HepG2 (cell line): ENCODE results near the gene PCGF2. TPM values are rescaled to one million over a fixed set of nuclear protein-coding genes. Genes with fewer than 3 reads are reported as not detected.

Experiments used
- CCDC6 ChIP-seq: sonication (generic); formaldehyde crosslinking; IDR thresholded peaks from 2 replicates; pipeline ENCODE4 v1.8.1; 2022; ENCODE audit warnings: mild to moderate bottlenecking, missing genetic modification reagents, moderate library complexity
- CTCF ChIP-seq: sonication (generic); formaldehyde crosslinking; IDR thresholded peaks from 2 replicates; pipeline ENCODE4 v1.5.0; 2020; ENCODE audit warnings: mild to moderate bottlenecking, missing genetic modification reagents, moderate library complexity
- DNMT1 ChIP-seq: sonication (generic); formaldehyde crosslinking; IDR thresholded peaks from 2 replicates; pipeline ENCODE4 v1.5.1; 2020; ENCODE audit warnings: mild to moderate bottlenecking, missing genetic modification reagents
- DPF2 ChIP-seq: sonication (generic); formaldehyde crosslinking; IDR thresholded peaks from 2 replicates; pipeline ENCODE4 v1.4.0; 2020; ENCODE audit warnings: mild to moderate bottlenecking, low read depth, missing genetic modification reagents, borderline replicate concordance
- DRAP1 ChIP-seq: IDR thresholded peaks from 2 replicates; pipeline ENCODE4 v1.6.1; 2016; ENCODE audit warnings: missing genetic modification reagents, missing compliant biosample characterization
- ETS1 ChIP-seq: sonication (generic); formaldehyde crosslinking; IDR thresholded peaks from 2 replicates; pipeline ENCODE4 v1.4.0; 2020; ENCODE audit warnings: missing genetic modification reagents
- FOXC1 ChIP-seq: sonication (generic); formaldehyde crosslinking; IDR thresholded peaks from 2 replicates; pipeline ENCODE4 v1.8.0; 2022; ENCODE audit warnings: mild to moderate bottlenecking, missing genetic modification reagents, borderline replicate concordance
- GABPA ChIP-seq, 2 experiments: IDR thresholded peaks; 2 replicates each; pipeline ENCODE4 v1.6.1; 2011 to 2016; ENCODE audit warnings: low read depth in 2 of 2, low read length in 1 of 2, missing biosample characterization in 1 of 2, missing genetic modification characterization in 1 of 2
- HDAC6 ChIP-seq: fragments of 200-600 bp; sonication (generic); IDR thresholded peaks from 2 replicates; pipeline ENCODE4 v1.7.0; 2017; ENCODE audit warnings: mild to moderate bottlenecking, antibody characterized with exemption, low read length, low read depth
- HNRNPK ChIP-seq: fragments of 200-400 bp; formaldehyde crosslinking; IDR thresholded peaks from 2 replicates; pipeline ENCODE4 v1.6.1; 2018; ENCODE audit warnings: low read length, low read depth, moderate library complexity, mild to moderate bottlenecking; ENCODE audit not compliant: poor library complexity, severe bottlenecking
- IRF2 ChIP-seq: IDR thresholded peaks from 2 replicates; pipeline ENCODE4 v1.6.1; 2018; ENCODE audit warnings: missing genetic modification reagents, missing compliant biosample characterization
- NFATC3 ChIP-seq: sonication (generic); formaldehyde crosslinking; IDR thresholded peaks from 2 replicates; pipeline ENCODE4 v1.5.1; 2020; ENCODE audit warnings: mild to moderate bottlenecking, missing genetic modification reagents
- PHF21A ChIP-seq: sonication (generic); formaldehyde crosslinking; IDR thresholded peaks from 2 replicates; pipeline ENCODE4 v1.5.0; 2020; ENCODE audit warnings: mild to moderate bottlenecking, missing genetic modification reagents
- PTBP1 ChIP-seq: fragments of 200-400 bp; formaldehyde crosslinking; IDR thresholded peaks from 2 replicates; pipeline ENCODE4 v1.6.1; 2018; ENCODE audit warnings: low read length, low read depth; ENCODE audit not compliant: poor library complexity, severe bottlenecking
- RBAK ChIP-seq: sonication (generic); formaldehyde crosslinking; IDR thresholded peaks from 2 replicates; pipeline ENCODE4 v1.5.1; 2020; ENCODE audit warnings: mild to moderate bottlenecking, missing genetic modification reagents
- SIN3B ChIP-seq: fragments of 150-350 bp; IDR thresholded peaks from 2 replicates; pipeline ENCODE4 v1.6.1; 2014; ENCODE audit warnings: low read length
- SOX5 ChIP-seq: IDR thresholded peaks from 2 replicates; pipeline ENCODE4 v1.6.1; 2016; ENCODE audit warnings: borderline replicate concordance
- SP140L ChIP-seq: sonication (generic); formaldehyde crosslinking; IDR thresholded peaks from 2 replicates; pipeline ENCODE4 v1.4.0; 2020; ENCODE audit warnings: missing genetic modification reagents, borderline replicate concordance
- SYNCRIP ChIP-seq: fragments of 200-400 bp; formaldehyde crosslinking; IDR thresholded peaks from 2 replicates; pipeline ENCODE4 v1.6.1; 2018; ENCODE audit warnings: mild to moderate bottlenecking, low read depth, low read length; ENCODE audit not compliant: insufficient read depth
- ZBTB20 ChIP-seq: sonication (generic); formaldehyde crosslinking; IDR thresholded peaks from 2 replicates; pipeline ENCODE4 v1.8.1; 2023; ENCODE audit warnings: missing genetic modification reagents, low read depth, mild to moderate bottlenecking, borderline replicate concordance
- ZC3H13 ChIP-seq: sonication (generic); formaldehyde crosslinking; IDR thresholded peaks from 2 replicates; pipeline ENCODE4 v1.8.1; 2023; ENCODE audit warnings: mild to moderate bottlenecking, missing genetic modification reagents, moderate library complexity
- ZFX ChIP-seq: sonication (generic); formaldehyde crosslinking; IDR thresholded peaks from 2 replicates; pipeline ENCODE4 v1.4.0; 2020; ENCODE audit warnings: mild to moderate bottlenecking, low read depth, missing genetic modification reagents, moderate library complexity
- ZNF143 ChIP-seq: sonication (generic); formaldehyde crosslinking; IDR thresholded peaks from 2 replicates; pipeline ENCODE4 v1.4.0; 2020; ENCODE audit warnings: missing genetic modification reagents
- ZNF746 ChIP-seq: sonication (generic); formaldehyde crosslinking; IDR thresholded peaks from 2 replicates; pipeline ENCODE4 v1.8.0; 2022; ENCODE audit warnings: mild to moderate bottlenecking, missing genetic modification reagents
- ZNF878 ChIP-seq: sonication (generic); formaldehyde crosslinking; IDR thresholded peaks from 2 replicates; pipeline ENCODE4 v1.8.1; 2023; ENCODE audit warnings: mild to moderate bottlenecking, missing genetic modification reagents, moderate library complexity
- polyA plus RNA-seq, 8 experiments: library from polyadenylated mRNA; depleted of rRNA in 3 of 8; stranded (reverse) in 7 of 8; unstranded in 1 of 8; fragments of >200 nt; fragmentation: Illumina TruSeq in 4 of 8; extraction: Trizol in 4 of 8; gene quantifications; 2 replicates each; pipeline versions ENCODE4 v1.2.1 to v1.2.3, GENCODE V29; 2011 to 2016; ENCODE audit warnings: low read depth in 4 of 8, missing spikeins in 1 of 8, mixed read lengths in 1 of 8; ENCODE audit not compliant: insufficient read depth in 1 of 8
- total RNA-seq, 5 experiments: library from RNA; depleted of rRNA; stranded (reverse); fragments of >200 nt; fragmentation: Illumina TruSeq; extraction: Trizol; gene quantifications; 2 replicates each; pipeline ENCODE4 v1.2.3, GENCODE V29; 2016; ENCODE audit warnings: low read depth in 1 of 5

PCGF2 gene
- total and polyA plus RNA-seq, 2 of the 13 experiments (the other 11 are each of a cell fraction or from before 2014, with no cell fraction given), result 11.6 to 29.4 TPM

GRCh38 chr17:38703742-38704605, 44.2 kb downstream of the PCGF2 start (continued):
- TF ChIP-seq DPF2 (CRISPR knock-in tag) (peak; percentile 1; the same call in 1 of the 2 replicates), ZC3H13 (peak; percentile 91), SP140L (peak; percentile 95), NFATC3 (peak; percentile 17; the same call in 1 of the 2 replicates), RBAK (CRISPR knock-in tag) (0 out of 2 replicates have a peak, but pooled peaks have one; percentile 61), ETS1 (CRISPR knock-in tag) (no peak), ZNF878 (CRISPR knock-in tag) (peak; percentile 95), SOX5 (peak; percentile 96), ZBTB20 (CRISPR knock-in tag) (0 out of 2 replicates have a peak, but pooled peaks have one; percentile 42), FOXC1 (CRISPR knock-in tag) (peak; percentile 50; the same call in 1 of the 2 replicates), PTBP1 (peak; percentile 92), DRAP1 (CRISPR knock-in tag) (peak; percentile 86), CTCF (CRISPR knock-in tag) (peak; percentile 41), SYNCRIP (no peak), ZNF746 (CRISPR knock-in tag) (peak; percentile 100), HNRNPK (peak; percentile 88), GABPA (IDR thresholded peaks at IDR 0.05; ENCODE audit: low read depth, low read length) (peak; percentile 54), GABPA (CRISPR knock-in tag; IDR thresholded peaks at IDR 0.05; ENCODE audit: low read depth) (peak; percentile 91), ZFX (peak; percentile 45), PHF21A (CRISPR knock-in tag) (peak; percentile 99), IRF2 (CRISPR knock-in tag) (peak; percentile 97), ZNF143 (peak; percentile 61; the same call in 1 of the 2 replicates), CCDC6 (no peak; the same call in none of the 2 replicates), HDAC6 (no peak), SIN3B (peak; percentile 42; the same call in 1 of the 2 replicates), DNMT1 (CRISPR knock-in tag) (no peak)
